Dedifferentiated amniotic fluid mesenchymal stem cell (primary cell): Measurements from ENCODE around the gene FGD6.
A peak's percentile ranks its signal among the peaks of the same experiment; 100 is the strongest.
"Not testable (repeated sequence)": the region's sequence is repeated elsewhere in the genome, so short reads cannot be mapped to it uniquely, and the experiment has no call there.

ENCODE experiments used
- DNase-seq: peaks from one replicate; pipeline ENCODE4 v3.0.0-alpha.2; 2016; ENCODE audit errors: extremely low spot score

Gene FGD6

DNA sequence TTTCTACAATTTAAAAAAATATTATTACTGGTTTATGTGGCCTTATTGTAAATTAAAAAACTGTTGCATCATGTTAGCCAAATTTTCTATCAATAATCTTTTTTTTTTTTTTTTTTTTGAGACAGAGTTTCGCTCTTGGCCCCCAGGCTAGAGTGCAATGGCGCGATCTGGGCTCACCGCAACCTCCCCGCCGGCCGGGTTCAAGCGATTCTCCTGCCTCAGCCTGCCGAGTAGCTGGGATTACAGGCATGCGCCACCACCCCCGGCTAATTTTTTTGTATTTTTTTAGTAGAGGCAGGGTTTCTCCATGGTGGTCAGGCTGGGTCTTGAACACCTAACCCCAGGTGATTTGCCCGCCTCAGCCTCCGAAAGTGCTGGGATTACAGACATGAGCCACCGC is 16.9 kb upstream of the FGD6 start:
- DNase-seq = not testable (repeated sequence)

- DNase-seq = no peak
These were observed 13.9 kb upstream of the FGD6 start for GRCh38 chr12:95231190-95231589.

- DNase-seq = no peak
These were observed 13.0 kb upstream of the FGD6 start for GRCh38 chr12:95230313-95230712.

GRCh38 chr12:95229636-95230035 is 12.4 kb upstream of the FGD6 start:
- no peak for DNase-seq

DNA sequence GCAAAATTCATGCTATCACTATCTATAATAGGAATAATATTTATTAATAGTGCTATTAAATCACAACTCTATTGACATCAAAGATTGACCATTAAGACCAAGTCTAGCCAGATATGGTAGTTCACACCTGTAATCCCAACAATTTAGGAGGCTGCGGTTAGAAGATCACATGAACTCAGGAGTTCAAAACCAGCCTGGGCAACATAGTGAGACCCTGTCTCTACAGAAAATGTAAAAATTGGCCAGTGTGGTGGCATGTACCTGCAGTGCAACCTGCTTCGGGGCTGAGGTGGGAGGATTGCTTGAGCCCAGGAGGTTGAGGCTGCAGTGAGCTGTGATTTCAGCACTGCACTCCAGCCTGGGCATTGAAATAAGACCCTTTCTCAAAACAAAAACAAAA is 11.3 kb upstream of the FGD6 start:
- no peak for DNase-seq

- DNase-seq = no peak
These were observed 10.6 kb upstream of the FGD6 start for GRCh38 chr12:95227818-95228356.

GRCh38 chr12:95225645-95226212 is 8.5 kb upstream of the FGD6 start:
- no peak for DNase-seq

GRCh38 chr12:95224202-95225170 is 7.2 kb upstream of the FGD6 start:
- peak; percentile 44 for DNase-seq

GRCh38 chr12:95220726-95221125 is 3.5 kb upstream of the FGD6 start:
- DNase-seq = no peak

GRCh38 chr12:95220190-95220589 is 2.9 kb upstream of the FGD6 start:
- DNase-seq = no peak

- DNase-seq = peak; percentile 58
These were observed 1.2 kb upstream of the FGD6 start for GRCh38 chr12:95218150-95219133.

GRCh38 chr12:95216711-95217376 is 423 bp downstream of the FGD6 start:
- no peak for DNase-seq

GRCh38 chr12:95215949-95216348 is 1.3 kb downstream of the FGD6 start:
- DNase-seq = peak; percentile 61

- DNase-seq = peak; percentile 12
These were observed 2.8 kb downstream of the FGD6 start for GRCh38 chr12:95214466-95214865.

DNA sequence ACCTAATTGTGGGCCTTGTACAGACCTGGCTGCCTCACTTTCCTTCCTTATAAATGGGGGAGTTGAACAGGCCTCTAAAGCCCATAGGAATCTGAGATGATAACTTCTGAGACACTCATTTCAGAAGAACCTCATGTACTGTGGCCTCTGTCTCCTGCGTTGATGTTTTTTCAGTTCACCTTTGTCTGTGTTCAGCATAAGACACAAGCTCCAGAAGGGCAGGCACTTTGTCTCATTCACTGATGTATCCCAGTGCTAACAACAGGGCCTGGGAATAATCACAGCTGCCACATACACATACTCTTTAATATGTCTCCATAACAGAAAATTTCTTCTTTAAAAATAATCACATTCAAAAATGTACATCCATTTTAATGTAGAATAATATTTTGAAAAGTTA is 3.3 kb downstream of the FGD6 start:
- DNase-seq = peak; percentile 3

GRCh38 chr12:95213119-95213518 is 4.1 kb downstream of the FGD6 start:
- DNase-seq = peak; percentile 12

DNA sequence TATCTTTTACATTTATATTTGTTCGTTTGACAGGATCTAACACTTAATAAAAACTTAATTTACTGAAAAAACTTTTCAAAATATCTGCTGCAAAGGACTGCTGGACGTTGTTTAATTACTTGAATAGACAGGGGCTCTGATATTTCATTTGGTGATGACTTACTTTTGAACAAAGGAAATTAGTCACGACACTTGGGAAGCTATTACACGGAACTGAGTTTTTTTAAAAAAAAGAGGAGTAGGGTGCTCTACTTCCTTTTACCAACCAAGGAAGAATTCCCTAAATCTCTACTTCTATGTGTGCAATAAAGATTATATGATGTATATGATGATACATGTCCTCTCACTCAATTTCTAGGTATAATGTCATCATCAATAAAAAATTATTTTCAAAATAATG is 4.7 kb downstream of the FGD6 start:
- DNase-seq = peak; percentile 4

GRCh38 chr12:95208678-95209077 is 8.6 kb downstream of the FGD6 start:
- peak; percentile 11 for DNase-seq

GRCh38 chr12:95207407-95207806 is 9.9 kb downstream of the FGD6 start:
- DNase-seq = no peak

DNA sequence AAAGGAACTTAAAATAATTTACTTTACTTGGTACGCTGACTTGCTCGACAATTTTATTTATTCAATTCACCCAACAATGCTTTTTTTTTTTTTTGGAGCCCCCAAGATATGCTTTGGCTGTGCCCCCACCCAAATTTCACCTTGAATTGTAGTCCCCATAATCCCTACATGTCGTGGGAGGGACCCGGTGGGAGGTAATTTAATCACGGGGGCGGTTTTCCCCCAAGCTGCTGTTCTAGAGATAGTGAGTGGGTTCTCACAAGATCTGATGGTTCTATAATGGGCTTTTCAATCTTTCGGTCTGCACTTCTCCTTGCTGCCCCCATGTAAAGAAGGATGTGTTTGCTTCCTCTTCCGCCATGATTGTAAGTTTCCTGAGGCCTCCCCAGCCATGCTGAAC is 10.4 kb downstream of the FGD6 start:
- no peak for DNase-seq

DNA sequence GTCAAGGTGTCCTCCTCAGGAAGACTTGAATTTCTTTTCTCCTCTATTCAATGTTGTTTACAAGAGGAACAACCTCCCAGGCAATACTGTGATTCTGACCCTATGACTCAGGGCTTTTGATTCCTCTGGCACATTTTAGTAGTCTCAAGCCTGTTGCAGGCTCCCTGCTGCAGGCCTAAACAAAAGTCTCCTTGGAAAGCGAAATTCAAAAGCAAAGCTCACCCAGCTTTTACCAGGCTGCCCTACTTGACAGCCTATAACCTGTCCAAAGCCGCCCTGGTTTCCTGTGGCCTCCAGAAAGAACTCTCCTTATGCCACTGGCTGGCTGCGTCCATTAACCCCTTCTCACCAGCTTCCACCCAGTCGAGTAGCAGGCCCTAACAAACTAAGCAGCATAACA is 11.6 kb downstream of the FGD6 start:
- DNase-seq = peak; percentile 75
